Measurements from ENCODE around the gene ETNK2.

DNA sequence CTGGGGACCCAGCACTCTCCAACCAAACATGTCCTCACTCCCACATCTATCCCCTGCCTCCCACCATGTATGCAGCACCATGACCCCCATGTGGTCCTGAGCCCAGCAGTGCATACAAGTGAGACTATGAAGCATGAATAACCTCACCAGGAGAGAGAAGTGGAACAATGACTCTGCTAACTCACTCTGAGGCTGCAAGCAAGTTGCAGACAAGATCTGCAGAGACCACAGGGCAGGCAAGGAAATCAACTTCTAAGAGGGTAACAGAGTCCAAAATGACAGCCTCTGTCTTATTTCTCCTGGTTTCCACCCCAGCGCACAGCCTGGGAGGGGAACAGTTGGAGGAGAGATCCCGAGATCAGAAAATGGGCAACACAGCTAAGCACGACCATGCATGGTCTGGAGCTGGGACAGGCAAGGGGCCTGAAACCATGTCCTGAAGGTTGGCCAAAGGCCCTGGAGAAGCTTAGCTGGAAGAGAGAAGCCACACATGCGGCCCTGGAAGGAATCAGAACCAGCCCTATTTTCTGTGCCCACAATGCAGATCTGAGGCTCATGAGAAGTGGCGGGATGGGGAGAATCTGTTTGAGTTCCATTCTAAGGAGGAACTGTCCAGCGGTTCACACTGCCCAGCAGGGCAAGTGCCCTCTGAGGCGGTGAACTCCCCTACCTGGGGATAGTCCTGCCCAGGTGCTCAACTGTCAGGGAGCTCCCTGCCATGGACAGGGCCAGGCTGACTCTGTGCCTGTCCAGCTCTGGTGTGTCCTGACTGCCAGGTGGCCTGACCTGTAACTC lies 26.8 kb upstream of the ETNK2 start:
- TF ChIP-seq, protein P1, sequence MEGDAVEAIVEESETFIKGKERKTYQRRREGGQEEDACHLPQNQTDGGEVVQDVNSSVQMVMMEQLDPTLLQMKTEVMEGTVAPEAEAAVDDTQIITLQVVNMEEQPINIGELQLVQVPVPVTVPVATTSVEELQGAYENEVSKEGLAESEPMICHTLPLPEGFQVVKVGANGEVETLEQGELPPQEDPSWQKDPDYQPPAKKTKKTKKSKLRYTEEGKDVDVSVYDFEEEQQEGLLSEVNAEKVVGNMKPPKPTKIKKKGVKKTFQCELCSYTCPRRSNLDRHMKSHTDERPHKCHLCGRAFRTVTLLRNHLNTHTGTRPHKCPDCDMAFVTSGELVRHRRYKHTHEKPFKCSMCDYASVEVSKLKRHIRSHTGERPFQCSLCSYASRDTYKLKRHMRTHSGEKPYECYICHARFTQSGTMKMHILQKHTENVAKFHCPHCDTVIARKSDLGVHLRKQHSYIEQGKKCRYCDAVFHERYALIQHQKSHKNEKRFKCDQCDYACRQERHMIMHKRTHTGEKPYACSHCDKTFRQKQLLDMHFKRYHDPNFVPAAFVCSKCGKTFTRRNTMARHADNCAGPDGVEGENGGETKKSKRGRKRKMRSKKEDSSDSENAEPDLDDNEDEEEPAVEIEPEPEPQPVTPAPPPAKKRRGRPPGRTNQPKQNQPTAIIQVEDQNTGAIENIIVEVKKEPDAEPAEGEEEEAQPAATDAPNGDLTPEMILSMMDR (IDR thresholded peaks at IDR 0.05) = no peak
- no peak for TF ChIP-seq POLR2A (IDR thresholded peaks at IDR 0.05)
